Left lung (tissue), 10 donors: ENCODE data around the gene WDR36. TPM values are rescaled to one million over a fixed set of nuclear protein-coding genes. Genes with fewer than 3 reads are reported as not detected.

Experiments
- ATAC-seq: fragments of 200-7000 bp; cut with Tn5 transposase; one replicate; pipeline ENCODE4 v1.9.1; 2020; ENCODE audit warnings: moderate library complexity
- DNase-seq, 4 donors: peaks; one replicate each; pipeline ENCODE4 v3.0.0-alpha.2; 2013 to 2020
- H3K27ac ChIP-seq, 2 donors: fragments of 200-600 bp; sonication (generic) in 1 of 2; one replicate each; pipeline versions ENCODE4 v1.5.0 to v1.8.0; 2020 to 2021
- H3K27me3 ChIP-seq, 2 donors: fragments of 200-600 bp; sonication (generic) in 1 of 2; one replicate each; pipeline versions ENCODE4 v1.5.0 to v1.8.0; 2020 to 2021
- H3K36me3 ChIP-seq, 2 donors: fragments of 200-600 bp; sonication (generic) in 1 of 2; one replicate each; pipeline versions ENCODE4 v1.5.0 to v1.8.0; 2020 to 2021
- H3K4me1 ChIP-seq, 2 donors: fragments of 200-600 bp; one replicate each; pipeline ENCODE4 v1.8.0; 2021
- H3K4me3 ChIP-seq, 2 donors: fragments of 200-600 bp; sonication (generic) in 1 of 2; one replicate each; pipeline versions ENCODE4 v1.5.0 to v1.8.0; 2020 to 2021; ENCODE audit warnings: mild to moderate bottlenecking in 1 of 2
- H3K9me3 ChIP-seq, 2 donors: fragments of 200-600 bp; sonication (generic) in 1 of 2; one replicate each; pipeline versions ENCODE4 v1.5.0 to v1.8.0; 2020 to 2021
- CTCF ChIP-seq, 2 donors: fragments of 200-600 bp; sonication (generic) in 1 of 2; IDR thresholded peaks; one replicate each; pipeline versions ENCODE4 v1.5.0 to v1.8.0; 2021; ENCODE audit warnings: antibody characterized with exemption in 2 of 2
- intact Hi-C, 2 donors: fragments of 100-400 bp; cut with DNase I; formaldehyde crosslinking; loops; one replicate each; pipeline versions ENCODE4 v1.11.2 to v1.14.2; 2022
- polyA plus RNA-seq, 6 donors: library from polyadenylated mRNA; unstranded; fragments of 120-200 nt; gene quantifications; one replicate each; pipeline ENCODE4 v1.2.1, GENCODE V29; 2013; ENCODE audit not compliant: insufficient read length in 6 of 6
- total RNA-seq, 2 donors: library from RNA; stranded (reverse); fragmentation: NEBNext Ultra II Directional; extraction: Animal tissue kit (Norgen Biotek cat#: 25700); gene quantifications; one replicate each; pipeline ENCODE4 v1.2.1, GENCODE V29; 2021
- donor health status: DM: no; HTN: yes; CAD: no.
- donor health status: DM: no; HTN: no; CAD: no.

The WDR36 gene
- total and polyA plus RNA-seq, 8 donors: 23.1 to 37.9 (median 33.2) TPM

DNA sequence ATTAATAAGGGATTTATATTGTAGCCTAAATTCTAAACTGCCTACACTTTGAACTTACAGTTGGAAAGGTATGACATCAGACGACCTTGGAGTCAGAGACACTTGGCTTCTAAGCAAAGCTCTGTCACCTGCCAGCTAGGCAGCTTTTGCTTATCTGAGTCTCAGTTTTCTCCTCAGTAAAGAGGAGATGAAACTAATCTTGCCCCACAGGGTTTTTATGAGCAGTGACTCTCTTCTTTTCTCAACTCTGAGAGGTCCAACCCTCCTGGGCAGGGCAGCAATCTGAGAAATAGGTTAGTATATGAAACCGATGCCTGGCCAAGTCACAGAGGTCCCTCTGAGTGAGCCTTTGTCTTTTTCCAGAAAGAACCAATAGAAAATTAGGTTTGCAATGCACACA is 53.9 kb downstream of the WDR36 start:
- Histone ChIP-seq H3K27me3 (no peaks in the 10 kb centered on the region), H3K27ac (no peak overlapping the region), H3K9me3 (no peaks in the 10 kb centered on the region), H3K36me3 (no peaks in the 10 kb centered on the region), H3K4me1 (no peaks in the 10 kb centered on the region), H3K4me3 (no peak overlapping the region)
- intact Hi-C loops: no loop called here
- ATAC-seq (no peak), DNase-seq (no peak)
- TF ChIP-seq CTCF (IDR thresholded peaks at IDR 0.05): no peak

GRCh38 chr5:111147502-111147901 is 55.4 kb downstream of the WDR36 start:
- H3K9me3 ChIP-seq: no peaks in the 10 kb centered on the region
- H3K4me1 ChIP-seq: no peaks in the 10 kb centered on the region
- no peak for TF ChIP-seq CTCF (IDR thresholded peaks at IDR 0.05)
- no peak for DNase-seq
- no peaks in the 10 kb centered on the region for H3K27me3 ChIP-seq
- H3K36me3 ChIP-seq: no peaks in the 10 kb centered on the region
- no peak overlapping the region for H3K4me3 ChIP-seq
- no peak for ATAC-seq
- intact Hi-C loops: no loop called here
- no peak overlapping the region for H3K27ac ChIP-seq

DNA sequence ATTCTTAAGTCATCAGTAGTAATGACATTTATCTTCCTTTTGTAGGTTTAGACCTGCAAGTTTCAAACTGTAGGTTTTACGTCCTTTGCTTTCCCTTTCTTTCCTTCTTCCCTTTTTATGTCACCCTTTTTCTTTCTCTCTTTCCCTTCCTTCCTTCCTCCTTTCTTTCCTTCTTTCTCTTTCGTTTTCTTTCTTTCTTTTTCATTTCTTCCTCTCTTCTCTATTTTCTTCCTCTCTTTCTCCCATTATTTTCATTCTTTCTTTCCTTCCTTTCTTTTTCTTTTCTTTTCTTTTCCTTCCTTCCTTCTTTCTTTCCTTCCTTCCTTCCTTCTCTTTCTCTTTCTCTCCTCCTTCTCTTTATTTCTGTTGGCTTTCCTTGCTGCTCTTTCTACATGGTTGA is 59.9 kb downstream of the WDR36 start:
- Histone ChIP-seq H3K4me1 (no peaks in the 10 kb centered on the region), H3K9me3 (no peaks in the 10 kb centered on the region), H3K36me3 (no peaks in the 10 kb centered on the region), H3K4me3 (no peak overlapping the region), H3K27me3 (no peaks in the 10 kb centered on the region), H3K27ac (no peak overlapping the region)
- TF ChIP-seq CTCF (IDR thresholded peaks at IDR 0.05): no peak
- no peak for ATAC-seq
- no peak for DNase-seq
- intact Hi-C loops: no loop called here

GRCh38 chr5:111153483-111153882 is 61.3 kb downstream of the WDR36 start:
- DNase-seq (no peak), ATAC-seq (no peak)
- TF ChIP-seq CTCF (IDR thresholded peaks at IDR 0.05): no peak
- Histone ChIP-seq H3K4me3 (no peak overlapping the region), H3K27ac (no peak overlapping the region), H3K9me3 (no peaks in the 10 kb centered on the region), H3K36me3 (no peaks in the 10 kb centered on the region), H3K4me1 (no peaks in the 10 kb centered on the region), H3K27me3 (no peaks in the 10 kb centered on the region)
- intact Hi-C loops: no loop called here

- no peaks in the 10 kb centered on the region for H3K36me3 ChIP-seq
- TF ChIP-seq CTCF (IDR thresholded peaks at IDR 0.05): no peak
- H3K4me3 ChIP-seq: no peak overlapping the region
- DNase-seq: no peak
- no peaks in the 10 kb centered on the region for H3K4me1 ChIP-seq
- H3K27me3 ChIP-seq: no peaks in the 10 kb centered on the region
- no peak for ATAC-seq
- no peak overlapping the region for H3K27ac ChIP-seq
- intact Hi-C loops: no loop called here
- H3K9me3 ChIP-seq: no peaks in the 10 kb centered on the region
Observed at GRCh38 chr5:111153945-111154344, 61.8 kb downstream of the WDR36 start.
